Stimulated activated CD8-positive, alpha-beta memory T cell treated with anti-CD3 and anti-CD28 coated beads, Interleukin-15, amount 100 ng/mL, for 1 hour (primary cell): ENCODE data around the gene HOGA1.

Experiments used
- DNase-seq: peaks from one replicate; pipeline ENCODE4 v3.0.0-alpha.2; 2020; ENCODE audit warnings: low read depth

HOGA1 gene

DNA sequence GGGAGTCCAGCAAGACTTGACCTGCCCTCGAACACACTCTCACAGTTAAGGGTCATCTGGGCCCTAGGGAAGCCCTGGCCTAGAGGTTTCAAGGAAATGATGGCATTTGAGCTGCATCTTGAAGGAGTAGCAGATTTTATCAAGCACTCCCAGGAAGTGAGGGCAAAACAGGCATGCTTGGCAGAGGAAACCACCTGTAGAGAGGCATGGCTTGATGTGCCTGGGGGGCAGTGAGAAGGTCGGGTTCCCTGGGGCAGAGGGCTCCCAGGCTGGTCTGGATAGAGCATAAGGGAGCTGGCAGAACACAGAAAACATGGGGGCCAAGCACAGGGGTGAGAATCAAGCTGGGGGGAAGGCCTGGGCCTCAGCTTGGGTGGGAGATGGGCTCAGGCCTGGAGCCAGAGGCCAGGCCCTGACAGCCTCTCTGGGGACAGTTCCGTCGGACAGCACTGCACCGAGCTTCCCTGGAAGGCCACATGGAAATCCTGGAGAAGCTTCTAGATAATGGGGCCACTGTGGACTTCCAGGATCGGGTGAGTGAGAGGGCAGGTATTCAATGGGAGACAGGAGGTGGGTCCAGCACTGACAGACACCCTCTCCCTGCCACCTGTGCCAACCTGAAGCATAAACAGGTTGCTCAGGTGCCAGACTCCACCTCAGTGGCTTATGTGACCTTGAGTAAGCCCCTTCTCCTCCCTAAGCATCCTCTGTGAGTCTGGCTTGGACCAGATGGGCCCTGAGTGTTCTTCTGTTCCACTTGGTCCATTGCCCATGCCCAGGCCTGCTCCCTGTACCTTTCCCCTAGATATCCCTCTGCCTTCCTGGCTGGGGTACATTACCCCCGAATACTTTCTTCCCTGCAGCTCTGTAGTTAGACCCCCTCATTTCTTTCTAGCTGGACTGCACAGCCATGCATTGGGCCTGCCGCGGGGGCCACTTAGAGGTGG, 3.5 kb upstream of the HOGA1 start:
- DNase-seq = no peak

DNA sequence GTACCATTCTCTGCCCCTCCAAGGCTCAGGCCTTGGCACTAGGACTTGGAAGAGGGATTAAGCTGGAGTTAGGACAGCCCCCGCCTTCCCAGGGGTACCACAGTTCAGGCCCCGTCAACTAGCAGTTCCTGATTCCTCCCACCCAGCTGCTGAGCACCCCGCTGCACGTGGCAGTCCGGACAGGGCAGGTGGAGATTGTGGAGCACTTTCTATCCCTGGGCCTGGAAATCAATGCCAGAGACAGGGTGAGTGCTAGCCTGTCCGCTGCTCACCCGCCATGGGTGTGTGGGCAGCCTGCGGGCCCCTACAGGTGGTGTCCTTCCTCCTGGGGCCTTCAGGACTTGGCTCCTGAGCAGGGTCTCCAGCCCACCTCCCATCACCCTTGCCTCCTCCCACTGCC, 2.0 kb upstream of the HOGA1 start:
- no peak for DNase-seq

DNA sequence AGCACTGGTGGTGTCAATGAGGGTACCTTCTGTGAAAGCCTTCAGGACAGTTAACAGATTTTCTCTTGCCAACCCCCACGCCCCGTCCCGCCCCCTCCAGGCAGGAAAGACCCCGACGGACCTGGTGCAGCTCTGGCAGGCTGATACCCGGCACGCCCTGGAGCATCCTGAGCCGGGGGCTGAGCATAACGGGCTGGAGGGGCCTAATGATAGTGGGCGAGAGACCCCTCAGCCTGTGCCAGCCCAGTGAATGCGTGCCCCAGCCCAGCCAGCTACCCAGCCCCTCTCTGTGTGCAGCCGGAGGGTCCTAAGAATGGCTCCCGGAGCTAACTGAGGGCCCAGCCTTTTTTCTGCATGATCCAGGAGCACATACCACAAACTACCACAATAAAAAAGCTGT, 713 bp upstream of the HOGA1 start:
- no peak for DNase-seq

DNA sequence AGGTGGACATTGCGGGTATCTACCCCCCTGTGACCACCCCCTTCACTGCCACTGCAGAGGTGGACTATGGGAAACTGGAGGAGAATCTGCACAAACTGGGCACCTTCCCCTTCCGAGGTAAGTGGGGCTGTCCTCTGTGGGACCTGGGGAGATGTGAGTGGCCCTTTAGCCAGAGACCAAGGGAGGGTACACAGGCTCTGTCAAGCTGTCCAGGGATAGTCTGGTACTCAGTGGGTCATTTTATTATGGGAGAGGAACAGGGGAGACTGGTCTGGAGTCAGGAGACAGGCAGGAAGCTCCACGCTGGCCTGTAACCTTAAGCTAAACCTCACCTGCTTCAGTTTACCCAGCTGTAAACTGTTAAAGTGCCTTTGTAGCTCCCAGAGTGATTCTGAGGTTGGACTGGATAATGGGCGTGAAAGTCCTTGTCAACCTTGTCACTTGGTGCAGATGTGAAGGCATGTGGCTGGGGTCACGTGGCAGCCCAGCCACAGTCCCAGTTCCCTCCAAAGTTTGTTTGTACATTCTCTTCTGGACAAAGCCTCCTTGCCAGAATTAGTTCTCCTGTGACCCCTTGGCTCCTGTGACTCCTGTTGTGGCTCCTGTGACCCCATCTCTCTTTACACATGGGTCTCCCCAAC, 729 bp downstream of the HOGA1 start:
- no peak for DNase-seq

DNA sequence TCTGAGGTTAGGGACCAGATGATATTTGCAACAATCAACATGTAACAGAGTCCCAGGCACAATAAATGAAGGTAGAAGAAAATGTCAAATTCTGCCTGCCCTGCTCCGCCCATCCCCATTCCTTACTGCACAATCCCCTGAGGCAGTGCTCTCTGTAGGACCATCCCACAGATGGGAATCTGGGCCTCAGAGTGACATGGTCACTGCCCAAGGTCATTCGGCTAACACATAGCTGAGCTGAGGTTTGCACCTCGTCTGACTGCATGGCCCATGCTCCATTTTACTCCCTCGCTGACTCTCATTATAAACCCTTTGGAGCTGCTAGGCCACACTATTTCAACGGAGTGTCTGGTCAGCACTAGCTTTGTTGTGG, 1.2 kb downstream of the HOGA1 start:
- no peak for DNase-seq

DNA sequence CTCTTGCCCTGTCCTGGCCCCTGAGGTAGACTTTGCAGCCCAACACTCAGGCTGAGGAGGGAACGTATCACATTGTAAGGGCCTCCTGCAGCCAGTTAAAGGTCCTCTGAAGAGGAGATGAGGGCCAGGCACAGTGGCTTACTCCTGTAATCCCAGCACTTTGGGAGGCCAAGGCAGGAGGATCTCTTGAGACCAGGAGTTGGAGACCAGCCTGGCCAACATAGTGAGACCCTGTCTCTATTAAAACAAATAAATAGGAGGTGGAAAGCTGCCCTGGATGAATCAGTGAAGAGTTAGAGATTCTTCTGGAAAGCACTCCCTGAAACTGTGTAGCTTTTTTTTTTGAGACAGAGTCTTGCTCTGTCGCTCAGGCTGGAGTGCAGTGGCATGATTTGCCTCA, 3.0 kb downstream of the HOGA1 start:
- DNase-seq = no peak

DNA sequence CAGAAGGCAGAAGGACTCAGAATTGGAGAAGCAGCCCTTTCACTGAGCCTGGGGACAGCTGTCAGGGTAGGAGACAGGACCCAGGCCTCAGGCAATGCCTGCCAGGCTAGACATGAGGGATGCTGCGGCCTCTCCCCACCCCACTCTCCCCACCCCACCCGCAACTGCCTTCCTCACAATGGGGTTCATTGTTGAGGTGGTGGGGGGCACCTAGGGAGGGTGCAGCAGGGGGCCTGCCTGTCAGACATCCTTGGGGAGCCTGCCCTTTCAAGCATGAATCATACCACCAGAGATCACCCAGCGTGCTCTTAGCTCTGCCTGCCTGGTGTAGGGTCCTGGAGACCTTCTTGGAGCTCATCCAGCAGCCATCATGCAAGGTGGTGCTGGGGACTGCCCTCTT, 5.3 kb downstream of the HOGA1 start, which contains the start of gene C10orf62:
C10orf62 (plus strand) TSS at position 243 of the 400 bp plus-strand sequence. CDS start 177 bp downstream, outside the sequence.
- no peak for DNase-seq

DNA sequence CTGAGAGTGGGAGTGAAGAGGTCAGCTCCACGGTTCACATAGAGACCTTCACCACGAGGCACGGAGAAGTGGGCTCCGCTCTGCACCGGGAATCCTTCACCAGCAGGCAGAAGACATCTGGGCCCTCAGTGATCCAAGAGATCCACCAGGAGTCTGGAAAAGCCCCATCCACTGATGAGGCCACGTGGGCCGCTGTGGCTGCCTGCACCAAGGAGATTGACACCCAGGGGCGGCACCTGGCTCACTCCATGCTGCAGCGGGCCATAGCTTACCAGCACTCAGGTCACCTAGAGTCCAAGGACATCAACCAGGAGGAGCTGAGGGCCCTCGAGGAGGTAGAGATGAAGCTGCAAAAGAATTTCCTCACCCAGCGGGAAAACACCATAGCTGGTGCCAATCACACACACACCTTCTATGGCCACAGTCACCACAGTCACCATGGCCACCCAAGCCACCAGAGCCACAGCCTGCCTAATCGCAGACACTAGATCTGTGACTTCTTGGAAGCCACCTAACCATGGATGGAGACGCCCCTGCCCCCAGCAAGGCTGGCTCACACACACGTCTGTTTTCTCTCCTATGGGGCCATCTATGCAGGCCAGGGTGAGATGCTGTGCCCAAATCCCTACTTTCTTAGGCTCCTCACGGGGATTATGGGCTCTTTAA, 6.0 kb downstream of the HOGA1 start:
- no peak for DNase-seq

DNA sequence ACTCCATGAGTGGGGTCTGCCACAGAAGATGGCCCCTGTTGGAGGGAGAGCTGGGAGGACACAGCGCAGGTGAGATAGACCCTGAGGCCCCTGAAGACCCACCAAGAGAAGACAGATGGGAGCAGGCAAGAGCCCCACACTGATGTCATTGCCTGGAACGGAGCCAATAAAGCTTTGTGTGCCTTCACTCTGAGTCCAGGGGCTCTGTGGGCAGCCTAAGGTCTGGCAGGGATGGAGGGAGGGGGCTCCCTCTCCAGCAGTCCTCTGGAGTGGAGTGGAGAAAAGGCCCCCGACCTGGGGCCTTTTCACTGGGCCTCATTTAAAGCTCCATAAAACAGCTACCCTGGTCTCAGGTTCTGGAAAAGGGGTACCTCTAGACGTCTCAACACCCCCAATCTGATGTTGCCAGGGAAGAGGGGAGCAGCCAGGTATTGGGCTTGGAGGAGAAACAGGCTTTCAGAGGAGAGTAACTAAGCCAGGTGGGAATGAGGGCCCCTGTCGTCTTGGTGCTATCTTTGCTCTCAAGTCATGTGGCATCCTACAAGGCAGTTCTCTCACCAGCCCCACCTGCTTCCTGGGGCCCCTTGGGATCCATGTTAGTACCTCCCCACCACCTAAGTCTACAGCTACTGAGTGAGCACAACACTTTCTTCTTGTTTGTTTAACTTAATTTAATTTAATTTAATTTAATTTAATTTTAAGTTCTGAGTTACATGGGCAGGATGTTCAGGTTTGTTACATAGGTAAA, 6.7 kb downstream of the HOGA1 start:
- DNase-seq = no peak

DNA sequence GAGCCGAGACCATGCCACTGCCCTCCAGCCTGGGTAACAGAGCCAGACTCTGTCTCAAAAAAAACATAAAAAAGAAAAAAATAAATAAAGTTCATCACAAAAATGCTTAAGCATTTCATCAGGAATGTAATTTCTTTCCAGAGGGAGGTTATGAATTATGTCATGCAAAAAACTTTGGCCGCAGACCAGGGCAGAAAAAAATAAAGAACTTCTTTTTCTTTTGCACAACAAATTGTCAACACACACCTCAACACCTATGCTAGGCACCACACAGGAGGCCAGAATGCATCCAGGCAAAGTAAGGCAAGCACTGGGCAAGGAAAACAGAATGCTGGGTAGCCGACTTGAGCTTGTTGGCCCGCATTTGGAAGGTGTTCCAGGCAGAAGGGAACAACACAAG, 9.2 kb downstream of the HOGA1 start:
- no peak for DNase-seq

DNA sequence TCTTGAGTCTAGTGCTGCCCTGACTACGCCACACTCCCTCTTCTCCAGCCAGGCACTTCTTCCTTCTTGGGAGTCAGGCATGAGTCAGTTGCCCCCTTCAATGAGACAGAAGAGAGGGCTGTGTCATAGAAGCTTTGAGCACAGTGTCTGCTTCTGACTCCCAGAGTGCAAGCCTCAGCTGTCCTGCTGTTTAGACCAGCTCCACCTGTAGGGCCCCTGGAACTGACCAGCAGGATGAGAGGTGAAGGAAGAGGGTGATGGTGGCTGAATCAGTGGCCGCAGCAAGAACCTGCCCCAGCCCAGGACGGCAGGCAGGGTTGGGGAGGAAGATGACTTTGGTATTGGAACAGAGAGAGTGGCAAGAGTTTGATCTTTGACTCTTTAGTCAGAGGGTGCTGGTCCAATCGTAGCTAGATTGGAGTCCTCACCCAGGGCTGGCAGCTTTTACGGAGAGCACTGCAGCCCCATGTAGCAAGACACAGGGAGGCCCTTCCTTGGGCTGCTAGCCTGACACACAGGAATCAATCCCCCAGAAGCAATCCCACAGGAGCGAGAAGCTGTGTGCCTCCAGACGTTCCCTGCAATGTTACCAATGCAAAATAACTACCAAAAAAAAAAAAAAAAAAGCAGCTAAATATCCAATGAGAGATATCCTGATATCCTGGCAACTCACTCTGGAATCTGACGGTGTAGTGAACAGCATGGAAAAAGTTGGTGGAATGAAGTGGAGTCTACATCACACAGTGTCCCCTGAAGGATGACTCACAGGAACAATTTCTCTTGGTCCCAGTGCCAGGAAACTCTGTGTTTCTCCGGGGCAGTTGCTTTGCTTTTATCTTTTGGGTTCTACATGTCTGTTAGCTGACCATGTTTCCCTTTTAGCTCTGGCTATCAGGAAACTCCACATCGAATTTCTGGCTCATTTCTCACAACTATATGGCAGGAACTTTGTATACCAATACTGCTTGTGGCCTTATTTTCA, 12.2 kb downstream of the HOGA1 start:
- no peak for DNase-seq

DNA sequence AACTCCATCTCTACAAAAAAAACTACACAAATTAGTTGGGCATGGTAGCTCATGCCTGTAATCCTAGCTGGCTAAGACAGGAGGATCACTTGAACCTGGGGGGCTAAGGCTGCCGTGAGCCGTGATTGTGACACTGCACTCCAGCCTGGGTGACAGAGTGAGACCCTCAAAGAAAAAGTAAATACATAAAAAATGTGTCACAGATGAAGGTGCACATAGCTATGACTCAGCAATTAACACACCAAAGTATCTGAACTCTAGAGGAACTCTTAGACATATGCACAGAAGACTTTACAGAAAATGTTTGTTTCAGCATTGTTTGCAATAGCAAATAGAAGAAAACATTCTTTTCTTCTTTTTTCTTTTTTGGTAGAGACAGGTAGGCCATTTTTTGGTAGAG, 13.6 kb downstream of the HOGA1 start:
- no peak for DNase-seq

DNA sequence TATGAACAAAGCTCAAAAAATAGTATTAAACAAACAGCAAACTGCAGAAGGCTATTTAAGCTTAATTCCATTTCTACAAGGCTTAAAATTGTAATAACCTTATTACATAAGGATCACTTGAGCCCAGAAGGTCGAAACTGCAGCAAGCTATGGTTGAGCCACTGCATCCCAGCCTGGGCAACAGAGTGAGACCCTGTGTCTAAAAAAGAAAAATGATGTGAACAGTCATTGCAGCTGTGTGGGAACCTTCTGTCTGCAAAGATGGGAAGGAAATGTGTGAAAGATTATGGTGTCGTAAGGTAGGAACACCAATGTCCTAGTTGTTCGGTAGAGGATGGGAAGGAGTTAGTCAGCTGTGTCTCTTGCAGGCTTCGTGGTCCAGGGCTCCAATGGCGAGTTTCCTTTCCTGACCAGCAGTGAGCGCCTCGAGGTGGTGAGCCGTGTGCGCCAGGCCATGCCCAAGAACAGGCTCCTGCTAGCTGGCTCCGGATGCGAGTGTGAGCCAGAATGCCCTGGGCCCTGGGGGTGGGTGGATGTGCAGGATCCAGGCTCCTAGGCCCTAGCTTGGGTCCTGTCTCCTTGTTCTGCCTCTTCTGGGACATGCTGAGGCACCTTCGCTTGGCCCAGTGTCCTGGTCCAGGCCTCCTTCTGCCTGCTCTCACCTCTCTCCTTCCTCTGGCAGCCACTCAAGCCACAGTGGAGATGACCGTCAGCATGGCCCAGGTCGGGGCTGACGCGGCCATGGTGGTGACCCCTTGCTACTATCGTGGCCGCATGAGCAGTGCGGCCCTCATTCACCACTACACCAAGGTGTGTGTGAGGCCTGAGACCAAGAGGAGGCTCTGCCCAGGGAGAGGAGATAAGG, 14.4 kb downstream of the HOGA1 start:
- no peak for DNase-seq

DNA sequence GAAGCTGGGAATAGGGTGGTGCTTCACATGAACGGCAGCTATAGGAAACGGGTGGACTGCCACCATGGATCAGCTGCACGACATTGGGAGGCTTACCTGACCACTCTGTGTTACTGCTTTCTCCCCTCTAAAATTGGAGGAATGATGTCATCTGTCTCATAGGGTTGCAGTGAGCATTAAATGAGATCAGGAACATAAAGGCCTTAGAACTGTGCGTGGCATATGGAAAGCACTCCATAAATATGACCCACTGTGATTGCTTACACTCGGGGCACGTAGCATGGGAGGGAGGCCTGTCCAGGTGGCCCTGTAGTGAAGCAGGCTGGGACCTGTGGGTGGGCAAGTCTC, 15.1 kb downstream of the HOGA1 start:
- no peak for DNase-seq

DNA sequence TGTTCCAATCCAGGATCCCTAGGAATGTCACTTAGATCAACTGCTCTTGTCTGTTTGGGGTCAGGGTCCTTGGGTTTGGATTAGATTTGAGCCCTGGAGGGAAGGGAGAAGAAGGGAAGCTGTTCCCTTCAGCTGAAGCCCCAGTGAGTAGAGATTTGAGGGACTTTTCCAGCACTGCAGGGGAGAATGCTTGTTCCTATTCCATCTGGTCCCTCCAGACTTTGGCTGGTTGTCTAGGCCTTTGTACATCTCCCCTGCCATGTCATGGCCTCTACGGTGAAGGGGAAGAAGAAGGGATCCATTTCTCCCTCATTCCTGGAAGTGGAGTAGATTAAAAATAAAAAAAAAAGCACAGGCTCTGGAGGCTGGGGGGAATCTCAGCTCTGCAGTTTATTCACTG, 16.4 kb downstream of the HOGA1 start:
- no peak for DNase-seq

DNA sequence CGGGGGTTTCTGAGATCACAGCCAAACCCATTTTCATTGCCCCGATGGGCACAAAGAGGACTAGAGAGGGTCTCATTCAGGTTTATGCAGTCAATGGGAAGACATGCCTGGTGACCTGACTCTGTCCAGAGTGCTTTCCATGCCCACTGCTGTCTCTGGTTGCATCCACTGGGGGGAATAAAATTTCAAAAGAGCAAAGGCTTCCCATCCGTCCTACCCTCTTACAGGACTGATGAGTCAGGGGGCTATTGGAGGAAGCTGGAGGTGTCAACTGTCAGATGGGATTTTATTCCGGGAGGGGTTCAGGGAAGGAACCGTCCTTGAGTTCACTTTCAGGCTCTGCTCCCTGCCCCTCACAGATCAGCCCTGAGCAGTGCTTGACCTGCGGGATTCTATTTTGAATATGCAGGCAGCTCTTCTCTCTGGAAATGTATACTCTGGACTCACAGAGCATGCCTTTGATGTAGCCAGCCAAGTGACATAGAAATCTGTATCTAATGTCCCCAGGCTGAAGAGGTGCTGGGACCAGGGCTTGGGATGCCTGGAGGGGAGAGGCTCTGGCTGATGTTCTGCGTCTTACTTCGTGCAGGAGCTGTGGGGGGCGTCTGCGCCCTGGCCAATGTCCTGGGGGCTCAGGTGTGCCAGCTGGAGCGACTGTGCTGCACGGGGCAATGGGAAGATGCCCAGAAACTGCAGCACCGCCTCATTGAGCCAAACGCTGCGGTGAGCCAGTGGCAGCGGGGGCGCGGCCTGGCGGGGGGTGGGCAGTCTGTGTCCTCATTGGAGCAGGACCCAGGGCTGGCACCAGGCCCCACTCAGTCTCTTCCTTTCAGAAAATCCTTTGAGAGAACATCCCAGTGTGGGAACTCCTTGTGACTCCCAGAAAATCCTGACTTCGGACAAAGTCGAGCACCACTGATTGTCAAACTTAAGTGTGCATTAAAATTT, 17.4 kb downstream of the HOGA1 start:
- DNase-seq = no peak

DNA sequence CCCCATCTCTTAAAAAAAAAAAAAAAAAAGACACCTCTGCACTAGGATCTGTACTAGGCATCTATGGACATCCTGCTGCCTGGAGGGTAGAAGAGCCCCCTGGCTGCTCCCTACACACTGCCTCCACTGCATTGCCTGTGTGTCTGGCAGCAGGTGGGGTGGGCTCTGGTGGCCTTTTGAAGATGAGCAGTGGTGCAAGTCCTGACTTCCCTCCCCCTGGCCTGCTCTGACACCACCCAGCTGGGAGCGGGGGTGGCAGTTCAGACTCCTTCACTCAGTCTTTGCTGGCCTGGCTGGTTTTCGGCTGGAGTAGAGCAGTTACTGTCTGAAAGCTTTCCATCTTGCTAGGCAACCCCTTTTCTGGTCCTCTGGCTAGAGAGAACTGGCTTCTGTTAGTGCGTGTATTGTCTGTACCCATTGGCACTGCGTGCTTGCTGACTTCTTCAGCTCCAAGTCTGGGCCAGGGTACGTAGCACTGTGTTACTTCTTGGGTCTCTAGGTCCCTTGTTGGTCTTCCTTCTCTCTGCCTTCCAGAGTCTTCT, 23.0 kb downstream of the HOGA1 start:
- DNase-seq = no peak

DNA sequence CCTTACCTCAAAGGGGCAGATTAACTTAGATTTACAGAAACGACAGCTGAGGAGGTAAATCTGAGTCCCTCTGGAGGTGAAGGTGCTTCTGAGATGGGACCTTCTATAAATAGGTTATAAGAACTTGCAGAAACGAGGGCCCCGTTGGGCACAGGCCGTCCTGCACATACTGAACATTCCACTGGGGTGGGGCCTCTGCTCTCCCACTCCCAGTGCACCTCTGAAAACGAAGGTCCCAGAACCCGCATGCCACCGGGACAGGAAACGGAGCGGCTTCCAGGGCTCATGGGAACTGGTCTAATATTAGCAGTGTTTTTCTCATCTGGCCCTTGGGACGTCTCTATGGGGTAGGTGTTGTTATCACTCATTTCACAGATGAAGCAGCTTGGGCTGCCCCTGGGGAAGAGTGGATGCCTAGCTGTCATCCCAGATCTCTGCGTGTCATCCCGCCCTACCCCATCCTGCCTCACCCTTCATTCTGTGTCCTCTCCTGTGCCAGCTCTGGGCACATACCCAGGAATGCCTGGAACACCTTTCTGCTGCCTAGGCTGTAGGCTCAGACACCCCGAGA, 24.9 kb downstream of the HOGA1 start:
- no peak for DNase-seq
